Measurements from ENCODE around the gene EFCAB9.
"Not testable (repeated sequence)": the region's sequence is repeated elsewhere in the genome, so short reads cannot be mapped to it uniquely, and the experiment has no call there.

Gene EFCAB9

GRCh38 chr5:172188893-172189692, 4.9 kb upstream of the EFCAB9 start:
- DNase-seq, result no peak

GRCh38 chr5:172189693-172190296, 4.2 kb upstream of the EFCAB9 start:
- DNase-seq, result no peak

GRCh38 chr5:172194985-172195774, 1.2 kb downstream of the EFCAB9 start:
- no peak for DNase-seq

DNA sequence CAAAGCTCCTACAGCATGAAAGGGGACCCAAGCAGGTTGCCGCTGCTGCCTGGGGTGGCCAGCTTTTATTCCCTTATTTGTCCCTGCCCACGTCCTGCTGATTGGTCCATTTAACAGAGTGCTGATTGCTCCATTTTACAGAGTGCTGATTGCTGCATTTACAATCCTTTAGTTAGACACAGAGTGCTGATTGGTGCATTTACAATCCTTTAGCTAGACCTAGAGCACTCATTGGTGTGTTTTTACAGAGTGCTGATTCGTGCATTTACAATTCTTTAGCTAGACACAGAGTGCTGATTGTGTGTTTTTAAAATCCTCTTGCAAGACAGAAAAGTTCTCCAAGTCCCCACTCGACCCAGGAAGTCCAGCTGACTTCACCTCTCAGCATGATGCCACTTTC, 3.8 kb downstream of the EFCAB9 start:
- not testable (repeated sequence) for DNase-seq

DNA sequence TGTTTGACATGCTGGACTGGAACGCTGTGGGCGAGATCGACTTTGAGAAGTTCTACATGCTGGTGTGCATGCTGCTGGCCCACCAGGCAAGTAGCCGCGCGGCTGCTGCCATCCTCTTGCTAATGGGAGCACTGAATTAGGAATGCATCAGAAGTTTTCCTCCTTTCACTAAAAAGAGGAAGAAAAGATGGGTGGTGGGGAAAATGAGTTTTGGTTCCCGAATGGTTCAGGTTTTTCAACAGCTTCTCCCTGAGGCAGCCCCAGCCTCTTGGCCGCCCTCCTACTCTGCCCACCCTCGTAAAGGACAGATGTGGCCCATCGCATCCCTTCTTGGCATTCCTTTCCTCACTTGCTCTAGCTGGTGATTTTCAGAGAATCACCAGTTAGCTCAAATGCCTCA, 5.5 kb downstream of the EFCAB9 start:
- DNase-seq, result no peak

DNA sequence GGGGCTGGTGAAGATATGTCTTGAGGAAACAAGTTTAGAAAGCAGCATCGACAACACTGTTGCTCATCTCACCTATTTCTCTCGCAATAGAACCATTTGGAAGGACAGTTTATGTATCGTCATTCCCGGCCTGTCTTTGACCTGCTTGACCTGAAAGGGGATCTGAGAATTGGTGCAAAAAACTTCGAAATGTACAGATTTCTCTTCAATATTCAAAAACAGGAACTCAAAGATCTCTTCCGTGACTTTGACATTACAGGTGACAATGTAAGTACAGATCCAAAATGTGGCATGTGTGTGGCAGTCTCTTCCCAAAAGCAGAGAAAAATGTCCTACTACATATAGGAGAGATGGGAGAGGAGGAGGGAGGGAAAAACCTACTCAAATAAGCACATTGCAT, 6.5 kb downstream of the EFCAB9 start:
- no peak for DNase-seq

- not testable (repeated sequence) for DNase-seq
These were observed 12.0 kb downstream of the EFCAB9 start for GRCh38 chr5:172205984-172206383.

DNA sequence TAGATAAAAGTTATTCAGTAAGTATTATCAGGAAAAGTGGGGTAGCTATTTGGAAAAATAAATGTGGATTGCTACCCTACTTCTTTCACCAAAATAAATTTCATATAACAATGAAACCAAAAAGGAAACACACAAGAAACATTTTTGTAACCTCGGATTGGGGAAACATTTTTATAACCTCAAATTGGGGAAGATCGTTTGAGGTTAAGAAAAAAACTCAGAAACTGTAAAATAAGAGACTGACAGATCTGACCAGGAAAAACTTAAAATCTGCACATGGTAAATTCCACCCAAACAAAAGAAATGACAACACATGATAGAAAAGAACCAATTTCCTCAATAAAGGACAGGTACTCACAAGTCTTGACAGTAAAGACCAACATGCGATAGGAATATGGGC, 13.5 kb downstream of the EFCAB9 start:
- DNase-seq, result no peak

DNA sequence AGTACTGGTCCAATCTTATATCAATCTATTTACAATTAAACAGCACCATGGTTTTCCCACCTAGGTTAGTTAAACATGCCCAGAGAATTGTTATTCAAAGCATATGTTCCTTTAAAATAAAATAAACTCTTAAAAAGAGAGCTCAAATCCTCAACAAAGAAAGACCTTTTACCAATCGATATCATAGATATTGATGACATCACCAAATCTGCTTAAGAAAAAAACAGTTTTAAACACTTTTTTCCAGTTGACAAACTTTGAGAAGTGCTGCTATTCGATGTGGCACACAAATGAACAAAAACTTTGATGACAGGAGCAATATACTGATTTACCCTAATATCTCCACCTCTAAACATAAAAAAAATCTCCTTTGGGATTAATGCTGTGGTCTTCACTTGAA, 15.7 kb downstream of the EFCAB9 start:
- DNase-seq, result no peak

GRCh38 chr5:172211676-172212075, 17.7 kb downstream of the EFCAB9 start:
- DNase-seq, result no peak

DNA sequence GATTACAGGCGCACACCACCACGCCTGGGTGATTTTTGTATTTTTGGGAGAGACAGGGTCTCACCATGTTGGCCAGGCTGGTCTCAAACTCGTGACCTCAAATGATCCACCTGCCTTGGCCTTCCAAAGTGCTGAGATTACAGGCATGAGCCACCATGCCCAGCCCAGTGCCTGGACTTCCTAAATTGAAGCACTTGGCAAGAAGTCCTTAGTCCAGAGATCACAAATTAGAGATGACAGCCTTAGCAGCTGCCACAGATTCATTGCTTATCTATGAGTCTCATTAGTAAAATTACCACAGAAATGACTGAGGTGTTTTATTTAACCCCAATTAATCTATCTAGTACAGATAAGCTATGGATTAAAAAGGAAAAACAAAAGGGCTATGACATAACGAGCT, 19.2 kb downstream of the EFCAB9 start:
- DNase-seq, result no peak

GRCh38 chr5:172216345-172216744, 22.4 kb downstream of the EFCAB9 start:
- DNase-seq, result no peak

DNA sequence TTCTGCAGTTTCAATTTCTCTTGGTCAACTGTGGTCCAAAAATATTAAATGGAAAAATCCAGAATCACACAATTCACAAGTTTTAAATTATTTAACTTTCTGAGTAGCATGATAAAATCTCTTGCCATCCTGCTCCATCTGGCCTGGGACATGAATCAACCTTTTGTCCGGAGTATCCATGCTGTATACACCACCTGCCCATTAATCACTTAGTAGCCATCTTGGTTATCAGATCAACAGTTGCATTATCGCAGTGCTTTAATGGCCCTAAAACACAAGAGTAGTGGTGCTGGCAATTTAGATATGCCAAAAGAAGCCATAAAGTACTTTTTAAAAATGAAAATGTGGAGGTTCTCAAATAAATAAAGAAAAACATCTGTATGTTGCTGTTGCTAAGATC, 25.3 kb downstream of the EFCAB9 start:
- DNase-seq, result no peak

DNA sequence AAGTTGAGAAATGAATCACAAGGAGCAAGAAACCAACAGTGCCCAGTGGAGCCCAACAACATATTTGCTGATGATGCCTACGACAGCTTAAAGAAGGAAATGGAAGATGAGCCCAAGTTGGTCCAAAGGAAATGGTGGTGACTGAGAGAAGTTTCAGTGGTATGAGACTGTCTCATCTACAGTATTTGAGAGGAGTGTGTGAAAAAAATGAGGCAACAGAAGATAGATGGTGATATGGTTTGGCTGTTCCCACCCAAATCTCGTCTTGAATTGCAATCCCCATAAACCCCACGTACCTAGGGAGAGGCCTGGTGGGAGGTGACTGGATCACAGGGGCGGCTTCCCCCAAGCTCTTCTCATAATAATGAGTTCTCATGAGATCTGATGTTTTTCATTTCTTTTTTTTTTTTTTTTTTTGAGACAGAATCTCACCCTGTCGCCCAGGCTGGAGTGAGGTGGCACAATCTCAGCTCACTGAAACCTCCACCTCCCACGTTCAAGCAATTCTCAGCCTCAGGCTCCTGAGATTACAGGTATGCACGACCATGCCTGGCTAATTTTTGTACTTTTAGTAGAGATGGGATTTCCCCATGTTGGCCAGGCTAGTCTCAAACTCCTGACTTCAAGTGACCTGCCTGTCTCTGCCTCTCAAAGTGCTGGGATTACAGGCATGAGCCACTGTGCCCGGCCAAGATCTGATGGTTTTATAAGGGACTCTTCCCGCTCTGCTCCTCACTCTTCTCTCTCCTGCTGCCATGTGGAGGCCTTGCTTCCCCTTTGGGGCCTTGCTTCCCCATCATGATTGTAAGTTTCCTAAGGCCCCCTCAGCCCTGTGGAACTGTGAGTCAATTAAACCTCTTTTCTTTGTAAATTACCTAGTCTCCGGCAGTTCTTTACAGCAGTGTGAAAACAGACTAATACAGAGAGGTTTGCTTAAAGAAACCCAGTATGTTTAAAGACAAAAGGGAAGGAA, 30.2 kb downstream of the EFCAB9 start:
- DNase-seq, result no peak

DNA sequence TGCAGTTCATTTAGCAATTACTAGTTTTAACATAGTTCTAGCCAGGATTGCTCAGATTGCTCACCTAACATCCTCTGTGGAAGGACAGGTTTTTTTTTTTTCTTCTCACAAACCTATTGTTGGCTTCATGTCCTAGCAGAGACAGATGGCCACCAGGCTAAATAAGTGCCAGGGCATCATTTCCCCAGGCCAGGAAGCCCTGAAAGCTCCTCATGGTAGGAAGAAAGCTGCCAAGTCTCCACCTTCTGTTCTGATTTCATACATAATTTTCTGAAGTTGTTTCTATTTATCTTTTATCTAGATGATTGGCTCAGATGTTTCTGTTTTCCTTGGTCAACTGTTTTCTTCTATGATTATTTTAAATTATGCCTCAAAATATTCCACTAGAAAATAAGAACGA, 31.0 kb downstream of the EFCAB9 start:
- no peak for DNase-seq

- DNase-seq, result no peak
These were observed 35.9 kb downstream of the EFCAB9 start for GRCh38 chr5:172229904-172230303.

DNA sequence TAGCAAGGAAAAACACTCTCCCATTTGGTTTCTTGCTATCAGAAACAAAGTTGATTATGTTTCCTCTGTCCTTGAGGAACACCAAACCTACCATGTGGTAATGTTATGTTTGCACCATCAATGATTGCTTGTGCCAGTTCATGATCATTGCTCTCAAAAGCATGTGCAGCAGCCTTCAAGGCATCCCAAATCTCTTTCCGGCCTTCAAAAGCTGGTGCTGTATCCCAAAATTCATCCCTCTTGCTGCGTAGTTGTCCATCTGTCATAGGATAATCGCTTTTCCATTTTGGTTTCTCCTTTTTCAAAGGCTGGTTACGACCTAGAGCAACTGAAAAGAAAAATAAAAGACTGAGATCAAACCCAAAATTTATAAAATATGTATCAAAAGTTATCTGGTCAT, 40.1 kb downstream of the EFCAB9 start:
- DNase-seq, result no peak

GRCh38 chr5:172235132-172235780, 41.3 kb downstream of the EFCAB9 start:
- no peak for DNase-seq

DNA sequence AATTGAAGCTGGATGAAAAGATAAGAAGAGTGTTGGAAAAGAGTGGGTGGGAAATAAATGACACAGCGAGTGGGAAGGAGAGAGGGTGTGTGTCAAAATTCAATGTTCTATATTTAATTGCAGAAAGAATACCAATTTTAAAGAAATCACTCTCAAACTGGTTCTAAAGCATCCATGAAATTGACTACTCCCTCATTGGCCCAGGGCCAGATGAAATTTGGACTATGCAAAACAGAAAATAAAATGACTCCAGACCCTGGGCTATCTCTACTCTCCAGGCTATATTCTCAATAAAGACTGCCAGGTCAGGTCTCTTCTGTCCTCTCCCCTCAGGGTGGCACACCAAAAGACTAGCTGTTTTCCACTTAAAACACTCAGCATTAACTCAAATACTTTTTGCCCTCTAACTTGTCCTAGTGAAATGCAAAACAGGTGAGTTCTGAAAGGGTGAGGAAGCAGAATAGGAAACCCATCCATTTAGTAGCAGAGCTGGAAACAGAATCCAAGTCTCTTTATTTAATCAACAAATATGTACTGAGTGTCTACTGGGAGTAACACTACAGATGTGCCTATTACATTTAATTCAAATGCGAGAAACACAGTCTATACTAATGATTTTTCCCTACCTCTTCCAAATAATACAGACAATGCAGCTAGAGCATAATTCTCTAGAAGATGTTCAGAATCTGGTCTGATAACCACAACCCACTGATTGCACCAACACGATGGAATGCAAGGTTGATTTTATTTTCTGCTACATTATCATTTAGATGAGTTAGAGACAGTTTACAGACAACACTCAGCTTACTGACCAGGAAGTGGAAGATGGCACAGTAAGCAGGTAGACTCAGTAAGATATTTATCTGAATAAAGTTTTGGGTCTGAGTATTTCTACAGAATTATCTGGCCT, 42.1 kb downstream of the EFCAB9 start:
- DNase-seq, result no peak

- DNase-seq, result no peak
These were observed 44.4 kb downstream of the EFCAB9 start for GRCh38 chr5:172238334-172238733.

- DNase-seq, result no peak
These were observed 49.3 kb downstream of the EFCAB9 start for GRCh38 chr5:172243302-172243701.

Data from NK-92 treated with Interleukin-12 subunit alpha and Interleukin-12 subunit beta, amount 100 ng/mL, for 24 hours (cell line).